GM21381 (cell line): ENCODE measurements around the gene PUSL1.

Source experiments
- ATAC-seq: cut with Tn5 transposase; IDR thresholded peaks from one replicate; pipeline ENCODE4 v1.9.1; 2021; ENCODE audit warnings: mild to moderate bottlenecking, moderate library complexity; ENCODE audit not compliant: unreplicated experiment

The PUSL1 gene

GRCh38 chr1:1349256-1350012 is 41.0 kb downstream of the PUSL1 start, which contains the start of gene DVL1:
Gene DVL1, minus strand, starts transcription at chr1:1349418. Its CDS starts 353 bp downstream, at chr1:1349065.
- peak; percentile 64 for ATAC-seq

DNA sequence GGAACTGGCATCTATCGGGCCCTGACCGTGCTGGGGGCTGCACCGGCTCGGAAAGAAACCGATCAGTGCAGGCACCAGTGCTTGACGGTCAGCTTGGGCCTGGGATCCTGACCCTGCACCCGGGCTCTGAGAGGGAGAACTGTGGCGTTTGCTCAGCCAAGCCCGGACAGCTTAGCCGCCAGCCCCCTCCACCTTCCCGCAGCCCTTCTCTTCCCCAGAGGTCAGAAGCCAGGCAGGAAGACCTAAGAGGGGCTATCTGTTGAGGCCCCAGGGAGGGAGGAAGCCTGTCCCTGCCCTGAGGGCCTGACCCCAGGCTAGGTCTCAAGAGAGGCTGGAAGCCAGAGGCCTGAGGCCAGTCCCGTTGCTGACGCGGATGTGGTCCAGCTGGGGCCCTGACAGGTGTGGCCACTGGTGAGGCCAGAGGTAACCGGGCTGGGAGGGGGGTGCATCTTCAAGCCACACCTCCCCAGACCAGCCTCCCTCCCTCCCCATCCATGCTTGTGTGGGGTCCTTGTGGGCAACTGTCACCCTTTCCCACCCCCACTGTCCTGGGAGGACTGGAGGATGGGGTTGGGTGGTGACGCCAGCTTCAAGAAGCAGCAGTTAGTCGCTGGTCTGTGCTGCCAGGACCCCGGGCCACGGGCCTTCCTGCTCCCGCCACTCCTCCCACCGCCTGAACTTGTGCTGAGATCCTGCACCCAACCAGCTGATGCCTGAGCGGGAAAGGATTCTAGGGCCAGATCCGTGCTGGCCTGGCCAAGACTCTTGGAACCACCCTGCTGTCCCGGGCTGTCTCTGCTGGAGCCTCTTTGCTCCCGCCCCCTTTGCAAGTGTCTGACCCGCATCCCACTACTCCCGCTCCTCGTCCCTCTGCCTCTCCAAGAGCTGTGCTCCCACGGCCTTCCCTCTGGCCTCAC is 43.4 kb downstream of the PUSL1 start:
- ATAC-seq, result no peak

GRCh38 chr1:1352786-1353388 is 44.5 kb downstream of the PUSL1 start:
- no peak for ATAC-seq

DNA sequence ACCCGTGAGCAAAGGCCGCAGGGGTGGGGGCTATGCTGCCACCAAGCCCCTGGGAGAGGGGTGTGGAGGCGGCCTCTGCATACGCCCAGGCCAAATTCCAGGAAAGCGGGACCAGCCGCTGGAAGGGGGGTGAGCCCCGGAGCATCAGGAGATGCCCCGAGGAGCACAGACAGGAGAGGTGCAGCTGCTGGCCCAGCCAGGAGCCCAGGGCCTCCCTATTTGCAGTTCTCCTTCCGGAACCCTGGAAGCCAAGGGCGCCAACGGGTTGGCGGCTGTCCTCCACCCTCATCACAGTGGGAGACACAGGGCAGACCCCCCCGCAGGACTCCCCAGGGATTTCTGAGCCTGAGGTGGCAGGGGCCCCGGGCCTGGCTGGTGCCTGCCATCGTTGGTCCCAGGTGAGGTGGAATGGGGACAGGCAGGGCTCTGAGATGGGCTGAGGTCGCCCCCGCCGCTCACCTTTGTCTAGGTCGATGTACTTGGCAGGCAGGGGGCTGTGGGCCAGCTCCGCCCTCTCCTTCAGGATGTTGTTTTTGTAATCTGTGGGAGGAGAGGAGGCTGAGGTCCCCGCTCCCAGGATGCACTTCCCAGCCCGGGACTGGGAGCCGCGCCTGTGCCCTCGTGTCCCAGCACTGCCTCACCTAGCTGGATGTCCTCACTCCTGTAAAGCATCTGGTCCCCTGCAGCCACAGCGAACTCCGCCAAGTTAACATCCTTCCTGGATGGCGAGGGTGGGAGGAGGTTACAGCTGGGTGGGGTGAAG is 45.2 kb downstream of the PUSL1 start:
- no peak for ATAC-seq

DNA sequence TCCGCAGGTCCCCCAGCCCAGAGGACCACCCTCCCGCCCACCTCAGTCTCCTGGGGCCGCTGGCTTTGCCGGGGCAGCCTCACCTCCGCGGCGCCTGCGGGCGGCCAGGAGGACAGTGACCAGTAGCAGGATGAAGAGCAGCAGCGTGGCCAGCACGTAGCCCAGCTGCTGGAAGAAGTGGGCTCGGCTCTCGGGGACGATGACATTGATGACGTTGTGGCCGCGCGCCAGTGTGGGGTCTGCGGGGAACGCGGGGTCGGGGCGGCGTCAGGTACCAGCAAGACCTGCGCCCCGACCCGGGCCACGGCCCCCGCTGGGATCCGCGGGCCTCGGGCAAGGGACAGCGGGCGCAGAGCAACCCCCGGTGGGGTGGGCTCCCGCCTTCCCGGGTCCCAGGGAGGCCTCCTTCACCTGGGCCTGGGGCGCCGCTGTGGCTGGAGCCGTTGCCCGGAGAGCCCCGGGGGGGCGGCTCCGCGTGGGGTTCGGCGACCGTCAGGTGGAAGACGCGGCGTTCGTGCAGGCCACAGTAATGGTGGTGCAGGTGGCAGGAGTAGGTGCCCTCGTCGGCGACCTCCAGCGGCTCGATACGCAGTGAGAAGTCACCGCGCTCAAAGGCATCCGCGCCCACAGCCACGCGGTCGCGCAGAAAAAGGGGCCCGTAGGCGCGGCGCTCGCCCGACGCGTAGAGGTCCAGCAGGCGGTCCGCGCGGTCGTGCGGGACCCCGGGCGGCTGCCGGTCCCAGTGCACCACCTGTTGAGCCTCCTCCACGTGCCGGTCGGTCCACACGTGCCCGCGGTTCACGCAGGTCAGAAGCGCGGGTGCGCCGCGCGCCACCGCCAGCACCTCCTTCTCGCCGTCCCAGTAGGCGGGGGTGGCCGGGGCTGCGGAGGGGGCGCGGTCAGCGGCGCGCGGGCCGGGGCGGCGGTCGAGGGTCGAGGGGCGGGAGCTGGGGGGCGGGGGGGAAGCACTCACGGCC is 46.2 kb downstream of the PUSL1 start:
- ATAC-seq, result no peak

- ATAC-seq, result no peak
Observed at GRCh38 chr1:1355416-1355815, 47.0 kb downstream of the PUSL1 start.

GRCh38 chr1:1356166-1356795 is 47.9 kb downstream of the PUSL1 start:
- ATAC-seq, result no peak

DNA sequence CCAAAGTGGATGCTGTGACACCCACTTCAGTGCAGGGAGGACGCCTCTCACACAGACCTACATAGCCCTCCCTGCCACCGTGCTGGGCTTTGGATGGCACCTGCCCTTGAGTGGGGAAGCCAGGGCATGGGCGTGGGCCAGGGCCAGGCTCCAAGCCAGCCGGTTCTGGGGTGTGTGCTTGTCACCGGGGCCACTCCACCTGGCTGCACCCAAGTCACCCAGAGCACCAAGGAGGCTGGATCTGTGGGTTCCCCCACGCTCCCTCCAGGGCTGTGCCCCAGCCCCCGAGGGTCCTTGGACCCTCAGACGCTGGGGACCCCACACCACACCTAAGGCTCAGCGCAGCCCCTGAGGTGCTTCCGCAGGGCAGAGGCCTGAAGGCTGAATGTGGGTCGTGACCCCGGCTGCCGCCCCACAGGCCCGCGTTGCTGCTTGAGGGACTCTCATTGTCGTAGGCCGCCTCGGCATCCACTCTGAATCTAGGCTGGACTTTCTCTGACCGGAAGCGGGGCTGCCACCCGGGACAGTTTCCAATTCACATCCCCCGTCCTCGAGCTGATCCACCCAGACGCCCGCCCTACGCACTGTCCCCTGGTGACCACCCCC is 48.5 kb downstream of the PUSL1 start:
- no peak for ATAC-seq

- no peak for ATAC-seq
Observed at GRCh38 chr1:1357871-1358432, 49.6 kb downstream of the PUSL1 start.

DNA sequence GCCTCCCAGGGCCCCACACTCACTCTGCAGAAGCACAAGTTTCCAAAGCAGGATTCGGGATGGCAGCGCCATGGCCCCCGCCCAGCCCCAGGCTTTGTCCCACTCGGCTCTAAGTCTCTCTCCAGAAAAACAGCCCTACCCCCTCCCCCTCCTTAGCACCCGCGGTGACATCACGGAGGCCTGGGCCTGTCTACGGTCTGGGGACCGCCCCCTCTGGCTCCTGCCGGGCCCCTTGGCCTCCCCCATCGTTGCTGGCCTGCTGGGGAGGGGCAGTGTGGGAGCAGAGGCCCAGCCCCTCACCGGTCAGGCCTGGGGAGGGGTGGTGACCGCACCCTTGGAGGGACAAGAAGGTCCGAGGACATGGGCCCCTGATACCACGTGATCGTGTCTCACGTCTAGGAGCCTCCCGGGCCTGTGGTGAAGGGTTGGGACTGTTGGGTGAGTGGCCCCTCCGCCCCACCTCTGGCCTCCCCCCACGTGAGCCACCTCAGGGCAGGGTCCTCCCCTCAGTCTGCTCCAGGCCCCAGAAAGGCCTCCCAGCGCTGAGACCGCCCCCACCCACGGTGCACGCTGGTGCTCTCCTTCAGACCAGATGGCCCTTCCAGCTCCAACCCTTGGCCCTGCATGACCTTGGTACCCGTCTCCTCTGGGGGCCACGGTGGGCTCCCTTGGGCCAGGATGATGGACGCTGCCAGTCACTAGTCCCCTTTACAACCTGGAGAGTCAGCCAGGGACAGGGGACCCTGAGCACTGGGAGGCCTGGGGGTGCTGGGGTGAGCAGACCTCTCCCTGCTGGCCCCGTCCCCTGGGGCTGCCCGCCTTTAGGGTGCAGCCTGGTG is 50.3 kb downstream of the PUSL1 start, which contains the start of gene MXRA8:
MXRA8 (minus strand) TSS at position 123 of the 839 bp plus-strand sequence; CDS start at position 72, 51 bp downstream.
- no peak for ATAC-seq

GRCh38 chr1:1359308-1359663 is 50.9 kb downstream of the PUSL1 start:
- ATAC-seq, result no peak

GRCh38 chr1:1359664-1360468 is 51.5 kb downstream of the PUSL1 start:
- no peak for ATAC-seq

GRCh38 chr1:1360506-1361169 is 52.2 kb downstream of the PUSL1 start:
- ATAC-seq, result no peak
